HCT116 (cell line): Measurements from ENCODE around the gene CARD9. TPM values are rescaled to one million over a fixed set of nuclear protein-coding genes. Genes with fewer than 3 reads are reported as not detected.

Experiments used
- ATAC-seq: fragments of 200-7000 bp; cut with Tn5 transposase; 2 replicates; pipeline ENCODE4 v1.9.1; 2020; ENCODE audit warnings: mild to moderate bottlenecking, moderate library complexity
- BruUV-seq: library from RNA; stranded (reverse); fragments of 400-500 nt; replicated peaks from 2 replicates; lab custom pipeline; 2021; lab: Mats Ljungman, UMichigan
- CTCF ChIA-PET: fragments of 300-600 bp; sonication (Branson Sonifier 250); formaldehyde crosslinking; loops from one replicate; lab custom pipeline; 2021; ENCODE audit warnings: antibody characterized with exemption; lab: Charles Lee
- POLR2A ChIA-PET: fragments of 300-600, 350-600 bp; sonication (Branson Sonifier 250); formaldehyde crosslinking; loops from one replicate; lab custom pipeline; 2021; ENCODE audit warnings: antibody characterized with exemption; lab: Charles Lee
- RAD21 ChIA-PET, 2 experiments: fragments of 300-600 bp; sonication (Branson Sonifier 250); formaldehyde crosslinking; loops; one replicate each; lab custom pipeline; 2023; ENCODE audit warnings: low total read pairs in 2 of 2; ENCODE audit not compliant: uncharacterized antibody in 2 of 2, unreplicated experiment in 2 of 2, low non-redundant PET in 1 of 2; lab: Charles Lee
- DNase-seq: peaks from one replicate; pipeline ENCODE4 v3.0.0-alpha.2; 2010; ENCODE audit warnings: low read depth, low spot score
- H2AFZ ChIP-seq: fragments of 200-600 bp; shearing (Covaris generic), sonication (generic); 2 replicates; pipeline ENCODE4 v1.6.1; 2017; ENCODE audit warnings: low read depth, mixed run types, mixed read lengths, antibody characterized with exemption, low read length; ENCODE audit not compliant: poor library complexity, severe bottlenecking
- H3K27ac ChIP-seq: 2 replicates; pipeline ENCODE4 v1.5.1; 2012; ENCODE audit warnings: low read depth, low read length
- H3K27me3 ChIP-seq: fragments of 200-600 bp; sonication (generic); 2 replicates; pipeline ENCODE4 v1.6.1; 2016; ENCODE audit warnings: mixed run types, low read length, mixed read lengths; ENCODE audit not compliant: insufficient read depth
- H3K36me3 ChIP-seq, 2 experiments: fragments of 200-500 bp in 1 of 2; fragments of 200-600 bp in 1 of 2; sonication (Bioruptor generic) in 1 of 2; sonication (generic) in 1 of 2; 2 replicates each; pipeline versions ENCODE4 v1.5.1 to v1.6.1; 2014 to 2016; ENCODE audit warnings: low read length in 2 of 2, inconsistent platforms in 1 of 2, mixed read lengths in 1 of 2, mixed run types in 1 of 2; ENCODE audit not compliant: insufficient read depth in 2 of 2, control insufficient read depth in 1 of 2
- H3K4me1 ChIP-seq, 2 experiments: fragments of 200-600 bp in 1 of 2; sonication (generic) in 1 of 2; 2 replicates each; pipeline versions ENCODE4 v1.5.1 to v1.6.1; 2012 to 2017; ENCODE audit warnings: low read length in 2 of 2, inconsistent platforms in 1 of 2, mild to moderate bottlenecking in 1 of 2, mixed read lengths in 1 of 2, mixed run types in 1 of 2, moderate library complexity in 1 of 2; ENCODE audit not compliant: insufficient read depth in 2 of 2, control insufficient read depth in 1 of 2
- H3K4me2 ChIP-seq: fragments of 200-600 bp; sonication (generic); 2 replicates; pipeline ENCODE4 v1.6.1; 2017; ENCODE audit warnings: mixed run types, low read length, mixed read lengths
- H3K4me3 ChIP-seq, 2 experiments: fragments of 200-600 bp in 1 of 2; sonication (generic) in 1 of 2; replicated peaks in 1 of 2; 2 replicates each; pipeline ENCODE4 v1.5.1; 2011 to 2016; ENCODE audit warnings: low read length in 2 of 2, control low read depth in 1 of 2, low read depth in 1 of 2, mild to moderate bottlenecking in 1 of 2, mixed read lengths in 1 of 2, mixed run types in 1 of 2
- H3K79me2 ChIP-seq: fragments of 200-600 bp; sonication (generic); 2 replicates; pipeline ENCODE4 v1.6.1; 2017; ENCODE audit warnings: mild to moderate bottlenecking, mixed run types, low read length, moderate library complexity, mixed read lengths; ENCODE audit not compliant: insufficient read depth
- H3K9ac ChIP-seq: fragments of 200-600 bp; sonication (generic); 2 replicates; pipeline ENCODE4 v1.6.1; 2016; ENCODE audit warnings: low read length, mixed read lengths
- H3K9me2 ChIP-seq: fragments of 200-600 bp; sonication (generic), shearing (Covaris generic); 2 replicates; pipeline ENCODE4 v1.6.1; 2017; ENCODE audit warnings: mixed run types, mild to moderate bottlenecking, moderate library complexity; ENCODE audit not compliant: insufficient read depth
- H3K9me3 ChIP-seq, 2 experiments: fragments of 200-500 bp in 1 of 2; fragments of 200-600 bp in 1 of 2; sonication (Bioruptor generic) in 1 of 2; sonication (generic) in 1 of 2; 2 replicates each; pipeline ENCODE4 v1.6.1; 2014 to 2017; ENCODE audit warnings: low read length in 2 of 2, mixed read lengths in 2 of 2, inconsistent platforms in 1 of 2, low read depth in 1 of 2, mild to moderate bottlenecking in 1 of 2, mixed run types in 1 of 2, moderate library complexity in 1 of 2; ENCODE audit not compliant: control insufficient read depth in 1 of 2, insufficient read depth in 1 of 2
- H4K20me1 ChIP-seq: fragments of 200-600 bp; sonication (generic), shearing (Covaris generic); 2 replicates; pipeline ENCODE4 v1.6.1; 2017; ENCODE audit warnings: mixed run types, mild to moderate bottlenecking, moderate library complexity; ENCODE audit not compliant: insufficient read depth
- ELF1 ChIP-seq: IDR thresholded peaks from 2 replicates; pipeline ENCODE4 v1.6.1; 2012; ENCODE audit warnings: low read depth, borderline replicate concordance
- EZH2phosphoT487 ChIP-seq: fragments of 200-600 bp; IDR thresholded peaks from 2 replicates; pipeline ENCODE4 v1.6.1; 2018; ENCODE audit warnings: antibody characterized with exemption, borderline replicate concordance
- YY1 ChIP-seq: IDR thresholded peaks from 2 replicates; pipeline ENCODE4 v1.6.1; 2011; ENCODE audit warnings: low read length, low read depth, moderate library complexity, mild to moderate bottlenecking; ENCODE audit not compliant: insufficient replicate concordance; ENCODE audit errors: extremely low read depth
- intact Hi-C: fragments of 100-400 bp; cut with micrococcal nuclease; formaldehyde crosslinking; loops from 2 replicates; pipeline ENCODE4 v1.10.0; 2022
- total RNA-seq: library from RNA; stranded (reverse); gene quantifications from one replicate; pipeline ENCODE4 v1.2.1, GENCODE V29; 2021; ENCODE audit not compliant: unreplicated experiment
- TF ChIP-seq, protein P1 (sequence below): IDR thresholded peaks from 2 replicates; pipeline ENCODE4 v1.6.1; 2012
- TF ChIP-seq, protein P2 (sequence below): IDR thresholded peaks from 2 replicates; pipeline ENCODE4 v1.6.1; 2012; ENCODE audit warnings: low read depth

The CARD9 gene
- total RNA-seq, 1 experiment from 2014 or later = 1.2 TPM

DNA sequence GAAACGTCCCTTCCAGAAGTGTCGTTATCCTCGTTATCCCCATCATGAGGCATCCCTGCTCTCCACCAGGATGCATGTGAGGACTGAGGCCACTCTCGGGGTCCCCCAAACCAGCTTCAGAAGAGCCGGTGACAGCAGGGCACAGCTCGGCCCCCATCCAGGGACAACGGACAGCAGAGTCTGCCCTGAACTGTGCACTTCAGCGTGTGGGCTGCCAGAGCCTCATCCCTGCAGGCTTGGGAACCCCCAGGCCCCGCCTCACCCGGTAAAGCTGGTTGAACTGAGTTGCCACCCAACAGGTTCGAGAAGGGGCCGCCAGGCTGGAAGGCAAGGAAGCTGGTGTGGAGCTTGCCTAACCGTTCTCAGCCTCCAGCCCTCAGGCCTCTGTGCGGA lies 710 bp upstream of the CARD9 start:
- Histone ChIP-seq H3K9ac (no peak overlapping the region), H4K20me1 (no peaks in the 10 kb centered on the region), H3K9me2 (no peaks in the 10 kb centered on the region), H3K4me3 (no peak overlapping the region), H3K79me2 (no peaks in the 10 kb centered on the region), H3K36me3 (no peaks in the 10 kb centered on the region; a peak in 1 of 4 replicates), H3K27ac (no peak overlapping the region), H3K27me3 (no peaks in the 10 kb centered on the region), H3K4me1 (peaks cover 0 to 9% of the 10 kb centered on the region in 2 experiments; a peak in 2 of 4 replicates), H3K9me3 (no peaks in the 10 kb centered on the region), H2AFZ (no peak overlapping the region), H3K4me2 (no peak overlapping the region)
- ChIA-PET CTCF (no interaction called here), RAD21 (no interaction called here), POLR2A (no interaction called here)
- intact Hi-C loops = no loop called here
- BruUV-seq = no TSS peak
- DNase-seq = no peak
- TF ChIP-seq YY1 (no peak), ELF1 (no peak), EZH2phosphoT487 (no peak)
- TF ChIP-seq, protein P1, sequence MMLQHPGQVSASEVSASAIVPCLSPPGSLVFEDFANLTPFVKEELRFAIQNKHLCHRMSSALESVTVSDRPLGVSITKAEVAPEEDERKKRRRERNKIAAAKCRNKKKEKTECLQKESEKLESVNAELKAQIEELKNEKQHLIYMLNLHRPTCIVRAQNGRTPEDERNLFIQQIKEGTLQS = no peak
- TF ChIP-seq, protein P2, sequence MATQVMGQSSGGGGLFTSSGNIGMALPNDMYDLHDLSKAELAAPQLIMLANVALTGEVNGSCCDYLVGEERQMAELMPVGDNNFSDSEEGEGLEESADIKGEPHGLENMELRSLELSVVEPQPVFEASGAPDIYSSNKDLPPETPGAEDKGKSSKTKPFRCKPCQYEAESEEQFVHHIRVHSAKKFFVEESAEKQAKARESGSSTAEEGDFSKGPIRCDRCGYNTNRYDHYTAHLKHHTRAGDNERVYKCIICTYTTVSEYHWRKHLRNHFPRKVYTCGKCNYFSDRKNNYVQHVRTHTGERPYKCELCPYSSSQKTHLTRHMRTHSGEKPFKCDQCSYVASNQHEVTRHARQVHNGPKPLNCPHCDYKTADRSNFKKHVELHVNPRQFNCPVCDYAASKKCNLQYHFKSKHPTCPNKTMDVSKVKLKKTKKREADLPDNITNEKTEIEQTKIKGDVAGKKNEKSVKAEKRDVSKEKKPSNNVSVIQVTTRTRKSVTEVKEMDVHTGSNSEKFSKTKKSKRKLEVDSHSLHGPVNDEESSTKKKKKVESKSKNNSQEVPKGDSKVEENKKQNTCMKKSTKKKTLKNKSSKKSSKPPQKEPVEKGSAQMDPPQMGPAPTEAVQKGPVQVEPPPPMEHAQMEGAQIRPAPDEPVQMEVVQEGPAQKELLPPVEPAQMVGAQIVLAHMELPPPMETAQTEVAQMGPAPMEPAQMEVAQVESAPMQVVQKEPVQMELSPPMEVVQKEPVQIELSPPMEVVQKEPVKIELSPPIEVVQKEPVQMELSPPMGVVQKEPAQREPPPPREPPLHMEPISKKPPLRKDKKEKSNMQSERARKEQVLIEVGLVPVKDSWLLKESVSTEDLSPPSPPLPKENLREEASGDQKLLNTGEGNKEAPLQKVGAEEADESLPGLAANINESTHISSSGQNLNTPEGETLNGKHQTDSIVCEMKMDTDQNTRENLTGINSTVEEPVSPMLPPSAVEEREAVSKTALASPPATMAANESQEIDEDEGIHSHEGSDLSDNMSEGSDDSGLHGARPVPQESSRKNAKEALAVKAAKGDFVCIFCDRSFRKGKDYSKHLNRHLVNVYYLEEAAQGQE = no peak
- ATAC-seq = no peak
